Smooth muscle cell (in vitro differentiated cells): Measurements from ENCODE around the gene ACTG2. TPM values are rescaled to one million over a fixed set of nuclear protein-coding genes. Genes with fewer than 3 reads are reported as not detected.

Source experiments
- DNase-seq: peaks from one replicate; lab custom pipeline; 2025; ENCODE audit not compliant: unreplicated experiment; lab: John Stamatoyannopoulos, UW
- H2AFZ ChIP-seq: fragments of 200-600 bp; sonication (generic); 2 replicates; pipeline ENCODE4 v1.6.0; 2016; ENCODE audit warnings: antibody characterized with exemption, low read depth, mild to moderate bottlenecking
- H3F3A ChIP-seq: fragments of 200-600 bp; sonication (generic); 2 replicates; pipeline ENCODE4 v1.6.0; 2017; ENCODE audit warnings: antibody characterized with exemption, low read depth
- H3K27ac ChIP-seq: fragments of 200-600 bp; sonication (generic); 2 replicates; pipeline ENCODE4 v1.5.1; 2016; ENCODE audit warnings: low read depth, mild to moderate bottlenecking
- H3K27me3 ChIP-seq: fragments of 200-600 bp; sonication (generic); 2 replicates; pipeline ENCODE4 v1.6.1; 2016; ENCODE audit warnings: low read depth, mild to moderate bottlenecking
- H3K36me3 ChIP-seq: fragments of 200-600 bp; sonication (generic); 2 replicates; pipeline ENCODE4 v1.5.1; 2016; ENCODE audit warnings: low read depth
- H3K4me1 ChIP-seq: fragments of 200-600 bp; sonication (generic); 2 replicates; pipeline ENCODE4 v1.5.1; 2016; ENCODE audit warnings: low read depth
- H3K4me2 ChIP-seq: fragments of 200-600 bp; sonication (generic); 2 replicates; pipeline ENCODE4 v1.6.0; 2016; ENCODE audit warnings: mild to moderate bottlenecking
- H3K4me3 ChIP-seq: fragments of 200-600 bp; sonication (generic); 2 replicates; pipeline ENCODE4 v1.5.1; 2016; ENCODE audit warnings: mild to moderate bottlenecking
- H3K79me2 ChIP-seq: fragments of 200-600 bp; sonication (generic); 2 replicates; pipeline ENCODE4 v1.6.0; 2016; ENCODE audit warnings: low read depth, mild to moderate bottlenecking
- H3K9ac ChIP-seq: fragments of 200-600 bp; sonication (generic); 2 replicates; pipeline ENCODE4 v1.6.0; 2016; ENCODE audit warnings: low read depth
- H3K9me3 ChIP-seq: fragments of 200-600 bp; sonication (generic); replicated peaks from 2 replicates; pipeline ENCODE4 v1.5.1; 2016; ENCODE audit warnings: low read depth
- H4K20me1 ChIP-seq: fragments of 200-600 bp; sonication (generic); 2 replicates; pipeline ENCODE4 v1.6.0; 2016; ENCODE audit warnings: low read depth
- WGBS: methylation state at CpG from one replicate; pipeline ENCODE4 v1.1.7; 2016; ENCODE audit warnings: low lambda C conversion rate; 5-methylcytosine and 5-hydroxymethylcytosine counted together
- polyA plus RNA-seq: library from polyadenylated mRNA; unstranded; fragments of >200 nt; fragmentation: Nextera tagmentation; extraction: Ambion mirVana; gene quantifications from 2 replicates; pipeline ENCODE4 v1.2.1, GENCODE V29; 2016
- small RNA-seq: library from RNA; depleted of rRNA; stranded (forward); fragments of <200 nt; gene quantifications from one replicate; pipeline ENCODE3, GENCODE V24; 2014
- total RNA-seq: library from RNA; depleted of rRNA; stranded (reverse); fragments of >200 nt; gene quantifications from 2 replicates; pipeline ENCODE4 v1.2.3, GENCODE V29; 2014
- TF ChIP-seq, protein P1 (sequence below): fragments of 200-600 bp; sonication (generic); IDR thresholded peaks from 2 replicates; pipeline ENCODE4 v1.5.1; 2017; ENCODE audit warnings: borderline replicate concordance, mild to moderate bottlenecking, antibody characterized with exemption; ENCODE audit not compliant: insufficient read depth, poor library complexity, severe bottlenecking

Gene ACTG2
- total and polyA plus RNA-seq, 2 experiments from 2014 or later = 323 to 874 TPM

DNA sequence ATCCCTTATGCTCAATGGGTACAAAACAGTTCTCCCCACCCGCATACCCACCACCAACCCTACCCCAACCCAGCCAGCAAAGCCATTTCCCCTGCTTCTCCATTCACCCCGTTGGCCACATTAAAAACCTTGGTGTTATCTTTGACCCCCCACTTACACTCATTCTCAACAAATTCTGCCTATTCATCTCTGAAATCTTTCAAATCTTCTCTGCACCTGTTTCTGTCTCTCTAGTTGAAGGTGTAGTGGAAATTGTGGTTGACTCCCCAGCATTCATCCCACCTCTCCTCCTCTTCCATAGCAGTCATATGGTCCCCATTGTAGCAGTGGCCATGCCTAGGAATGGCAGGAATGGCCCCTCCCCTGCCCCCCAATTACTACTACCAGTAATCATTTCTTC, 71.4 kb downstream of the ACTG2 start:
- WGBS = 87% methylated on average over 2 of the region's 2 CpGs
- Histone ChIP-seq H4K20me1 (no peaks in the 10 kb centered on the region), H3K27me3 (no peaks in the 10 kb centered on the region), H3K79me2 (no peaks in the 10 kb centered on the region), H3K4me1 (no peaks in the 10 kb centered on the region), H3K9me3 (no peaks in the 10 kb centered on the region), H3K27ac (no peak overlapping the region), H3K9ac (no peak overlapping the region), H2AFZ (no peak overlapping the region), H3F3A (peaks cover 9% of the 10 kb centered on the region), H3K4me3 (no peak overlapping the region), H3K4me2 (no peak overlapping the region), H3K36me3 (peaks cover 7% of the 10 kb centered on the region)
- TF ChIP-seq, protein P1, sequence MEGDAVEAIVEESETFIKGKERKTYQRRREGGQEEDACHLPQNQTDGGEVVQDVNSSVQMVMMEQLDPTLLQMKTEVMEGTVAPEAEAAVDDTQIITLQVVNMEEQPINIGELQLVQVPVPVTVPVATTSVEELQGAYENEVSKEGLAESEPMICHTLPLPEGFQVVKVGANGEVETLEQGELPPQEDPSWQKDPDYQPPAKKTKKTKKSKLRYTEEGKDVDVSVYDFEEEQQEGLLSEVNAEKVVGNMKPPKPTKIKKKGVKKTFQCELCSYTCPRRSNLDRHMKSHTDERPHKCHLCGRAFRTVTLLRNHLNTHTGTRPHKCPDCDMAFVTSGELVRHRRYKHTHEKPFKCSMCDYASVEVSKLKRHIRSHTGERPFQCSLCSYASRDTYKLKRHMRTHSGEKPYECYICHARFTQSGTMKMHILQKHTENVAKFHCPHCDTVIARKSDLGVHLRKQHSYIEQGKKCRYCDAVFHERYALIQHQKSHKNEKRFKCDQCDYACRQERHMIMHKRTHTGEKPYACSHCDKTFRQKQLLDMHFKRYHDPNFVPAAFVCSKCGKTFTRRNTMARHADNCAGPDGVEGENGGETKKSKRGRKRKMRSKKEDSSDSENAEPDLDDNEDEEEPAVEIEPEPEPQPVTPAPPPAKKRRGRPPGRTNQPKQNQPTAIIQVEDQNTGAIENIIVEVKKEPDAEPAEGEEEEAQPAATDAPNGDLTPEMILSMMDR = no peak
- DNase-seq = no peak

DNA sequence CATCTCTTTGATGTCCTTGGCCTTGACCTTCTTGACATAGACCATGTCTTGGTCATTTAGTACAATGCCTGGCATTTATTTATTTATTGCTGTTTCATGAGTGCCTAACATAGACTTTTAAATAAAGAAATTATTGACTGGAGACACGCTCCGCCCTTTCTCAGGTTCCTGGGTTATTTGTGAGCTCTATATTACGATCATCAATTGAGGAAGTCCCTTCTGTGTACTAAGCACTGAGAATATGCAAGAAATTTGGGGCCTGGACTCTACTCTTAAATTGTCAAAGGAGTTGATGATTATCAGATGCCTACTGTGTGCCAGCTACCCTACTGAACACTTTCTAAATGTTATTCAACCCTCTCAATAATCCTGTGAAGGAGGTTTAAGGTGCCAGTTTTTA, 72.2 kb downstream of the ACTG2 start:
- Histone ChIP-seq H3K9me3 (no peaks in the 10 kb centered on the region), H3F3A (peaks cover 9% of the 10 kb centered on the region), H4K20me1 (no peaks in the 10 kb centered on the region), H3K9ac (no peak overlapping the region), H2AFZ (no peak overlapping the region), H3K27ac (no peak overlapping the region), H3K4me3 (no peak overlapping the region), H3K4me1 (no peaks in the 10 kb centered on the region), H3K27me3 (no peaks in the 10 kb centered on the region), H3K4me2 (no peak overlapping the region), H3K79me2 (no peaks in the 10 kb centered on the region), H3K36me3 (no peaks in the 10 kb centered on the region)
- 96% methylated on average over 3 of the region's 3 CpGs for WGBS
- TF ChIP-seq, protein P1 = no peak
- DNase-seq = no peak

DNA sequence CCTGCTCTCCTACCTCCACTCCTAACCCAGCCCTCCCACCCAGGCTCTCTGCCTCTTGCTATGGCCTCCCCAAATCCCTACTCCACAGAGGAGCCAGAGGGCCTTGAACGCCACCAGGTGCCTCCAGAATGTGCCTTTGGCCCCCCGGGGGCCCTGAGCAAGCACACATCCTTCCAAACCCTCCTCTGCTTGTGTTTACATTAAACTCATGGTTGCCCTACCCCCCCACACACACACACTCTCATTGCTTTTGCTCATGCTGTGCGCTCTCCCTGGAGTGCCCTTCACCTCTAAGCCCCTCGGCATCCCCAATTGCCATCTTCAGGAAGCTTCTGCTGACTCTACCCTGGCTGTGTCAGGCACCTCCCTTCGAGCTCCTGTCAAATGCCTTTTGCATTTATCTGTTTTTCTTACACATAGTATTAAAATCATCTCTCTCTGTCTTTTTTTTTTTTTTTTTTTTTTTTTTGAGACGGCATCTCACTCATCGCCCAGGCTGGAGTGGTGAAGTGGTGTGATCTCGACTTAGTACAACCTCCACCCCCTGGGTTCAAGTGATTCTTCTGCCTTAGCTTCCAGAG, 75.6 kb downstream of the ACTG2 start:
- Histone ChIP-seq H3K4me1 (no peaks in the 10 kb centered on the region), H3K9me3 (no peaks in the 10 kb centered on the region), H3K79me2 (no peaks in the 10 kb centered on the region), H3K27me3 (no peaks in the 10 kb centered on the region), H3K36me3 (no peaks in the 10 kb centered on the region), H3K27ac (no peak overlapping the region), H3K4me3 (no peak overlapping the region), H3K4me2 (no peak overlapping the region), H2AFZ (no peak overlapping the region), H3F3A (peaks cover 6% of the 10 kb centered on the region), H4K20me1 (no peaks in the 10 kb centered on the region), H3K9ac (no peak overlapping the region)
- TF ChIP-seq, protein P1 = no peak
- no peak for DNase-seq
- 89% methylated on average over 7 of the region's 8 CpGs for WGBS

DNA sequence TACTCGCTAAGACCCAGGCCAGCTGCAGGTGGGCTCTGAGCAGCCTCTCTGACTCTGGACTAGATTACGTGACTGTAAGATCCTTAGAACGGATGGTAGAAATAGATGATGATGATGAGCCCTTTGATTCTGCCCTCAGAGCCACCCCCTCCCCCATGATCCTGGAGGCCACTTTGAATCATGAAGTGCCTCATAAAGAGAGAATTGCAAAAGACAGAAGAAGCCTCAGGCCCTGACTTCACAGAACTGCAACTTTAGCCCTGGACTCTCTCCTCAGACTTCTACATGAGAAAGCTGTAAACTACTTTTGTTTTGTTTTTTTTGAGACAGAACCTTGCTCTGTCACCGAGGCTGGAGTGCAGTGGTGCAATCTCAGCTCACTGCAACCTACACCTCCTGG, 76.5 kb downstream of the ACTG2 start:
- 76% methylated on average over 4 of the region's 4 CpGs for WGBS
- DNase-seq = no peak
- Histone ChIP-seq H3K9ac (no peak overlapping the region), H3K4me2 (no peak overlapping the region), H4K20me1 (no peaks in the 10 kb centered on the region), H3K27ac (no peak overlapping the region), H3K27me3 (no peaks in the 10 kb centered on the region), H3K4me3 (no peak overlapping the region), H3F3A (no peaks in the 10 kb centered on the region), H3K36me3 (no peaks in the 10 kb centered on the region), H3K79me2 (no peaks in the 10 kb centered on the region), H2AFZ (no peak overlapping the region), H3K9me3 (no peaks in the 10 kb centered on the region), H3K4me1 (no peaks in the 10 kb centered on the region)
- TF ChIP-seq, protein P1 = no peak

Small RNA genes lying within 50 kb of the gene (small RNA-seq; reads per million reads assigned to genes)
- gene RNA5SP97 = not detected

Other genes starting within 250 kb of the ACTG2 start
- gene TPRKB, start 155.7 kb upstream of the ACTG2 start, total RNA-seq = 62.3 and 70.0 TPM in 2 replicates
- 48.9 and 53.1 TPM in 2 replicates for gene TPRKB, start 155.7 kb upstream of the ACTG2 start, polyA plus RNA-seq
- 70.3 and 75.2 TPM in 2 replicates for gene DUSP11, start 112.9 kb upstream of the ACTG2 start, total RNA-seq
- 43.7 and 56.6 TPM in 2 replicates for gene DUSP11, start 112.9 kb upstream of the ACTG2 start, polyA plus RNA-seq
- gene C2orf78, start 108.8 kb upstream of the ACTG2 start, total RNA-seq = not detected in 2 replicates
- not detected in 2 replicates for gene C2orf78, start 108.8 kb upstream of the ACTG2 start, polyA plus RNA-seq
- 36.3 and 61.1 TPM in 2 replicates for gene STAMBP, start 64.0 kb upstream of the ACTG2 start, total RNA-seq
- 48.5 and 53.0 TPM in 2 replicates for gene STAMBP, start 64.0 kb upstream of the ACTG2 start, polyA plus RNA-seq
- 109 and 112 TPM in 2 replicates for gene DGUOK, start 33.9 kb downstream of the ACTG2 start, total RNA-seq
- gene DGUOK, start 33.9 kb downstream of the ACTG2 start, polyA plus RNA-seq = 151 and 154 TPM in 2 replicates
- gene TET3, start 91.9 kb downstream of the ACTG2 start, total RNA-seq = 10.4 and 12.7 TPM in 2 replicates
- 3.2 TPM in 2 replicates for gene TET3, start 91.9 kb downstream of the ACTG2 start, polyA plus RNA-seq